ENCODE results near the gene ZCCHC4. TPM values are rescaled to one million over a fixed set of nuclear protein-coding genes. Genes with fewer than 3 reads are reported as not detected.

ZCCHC4 gene
- 11.6 and 11.7 TPM in 2 replicates for total RNA-seq

GRCh38 chr4:25312496-25313200 is at the start of gene ZCCHC4:
ZCCHC4 (plus strand) TSS chr4:25312774; CDS start chr4:25312810, 36 bp downstream.

GRCh38 chr4:25376754-25377571 is 64.4 kb downstream of the ZCCHC4 start, which contains the start of gene ANAPC4:
ANAPC4 (plus strand) TSS chr4:25377263; CDS start chr4:25377428, 165 bp downstream.

Other genes starting within 250 kb of the ZCCHC4 start
- 5.9 and 8.5 TPM in 2 replicates for gene SEPSECS, start 152.3 kb upstream of the ZCCHC4 start, total RNA-seq
- gene PI4K2B, start 78.7 kb upstream of the ZCCHC4 start, total RNA-seq: 14.5 and 22.8 TPM in 2 replicates
- gene ANAPC4, start 64.5 kb downstream of the ZCCHC4 start, total RNA-seq: 18.4 and 26.5 TPM in 2 replicates